ENCODE results near the gene ST7. TPM values are rescaled to one million over a fixed set of nuclear protein-coding genes. Genes with fewer than 3 reads are reported as not detected.

The ST7 gene
- total and polyA plus RNA-seq, 7 donors: 5.3 to 37.7 (median 19.0) TPM

GRCh38 chr7:117146059-117146458 is 192.8 kb downstream of the ST7 start:
- intact Hi-C loops (cut with DNase I): no loop called here
- no peaks in the 10 kb centered on the region for H3K9me3 ChIP-seq
- H3K36me3 ChIP-seq: peaks cover 0 to 7% (median 0%) of the 10 kb centered on the region in 4 donors
- H3K27ac ChIP-seq: no peak overlapping the region
- no peak for TF ChIP-seq CTCF (IDR thresholded peaks at IDR 0.05)
- TF ChIP-seq POLR2A (IDR thresholded peaks at IDR 0.05): no peak
- no peak for TF ChIP-seq POLR2AphosphoS5 (IDR thresholded peaks at IDR 0.05)
- no peak for TF ChIP-seq EP300 (IDR thresholded peaks at IDR 0.05)
- no peak for DNase-seq
- H3K4me3 ChIP-seq: no peak overlapping the region
- no peaks in the 10 kb centered on the region for H3K4me1 ChIP-seq
- no peaks in the 10 kb centered on the region for H3K27me3 ChIP-seq
- whole genome bisulfite sequencing, 2 donors: 64 to 82% methylated on average over 1 of the region's 1 CpG

GRCh38 chr7:117146511-117146910 is 193.2 kb downstream of the ST7 start:
- 84 to 94% methylated on average over 3 of the region's 3 CpGs for WGBS, 2 donors
- Histone ChIP-seq H3K27me3 (no peaks in the 10 kb centered on the region), H3K4me1 (peaks cover 0 to 2% (median 0%) of the 10 kb centered on the region in 4 donors), H3K4me3 (no peak overlapping the region), H3K27ac (no peak overlapping the region), H3K36me3 (peaks cover 0 to 7% (median 0%) of the 10 kb centered on the region in 4 donors), H3K9me3 (no peaks in the 10 kb centered on the region)
- intact Hi-C loops (cut with DNase I): no loop called here
- DNase-seq: no peak
- TF ChIP-seq POLR2AphosphoS5 (IDR thresholded peaks at IDR 0.05) (no peak), EP300 (IDR thresholded peaks at IDR 0.05) (no peak), CTCF (IDR thresholded peaks at IDR 0.05) (no peak), POLR2A (IDR thresholded peaks at IDR 0.05) (no peak)

- no peak overlapping the region for H3K27ac ChIP-seq
- H3K9me3 ChIP-seq: no peaks in the 10 kb centered on the region
- WGBS, 2 donors: 91 to 93% methylated on average over 4 of the region's 4 CpGs
- H3K4me1 ChIP-seq: peaks cover 0 to 14% (median 3%) of the 10 kb centered on the region in 4 donors
- DNase-seq: no peak
- H3K36me3 ChIP-seq: no peaks in the 10 kb centered on the region
- TF ChIP-seq EP300 (IDR thresholded peaks at IDR 0.05): no peak
- TF ChIP-seq CTCF (IDR thresholded peaks at IDR 0.05): no peak
- TF ChIP-seq POLR2A (IDR thresholded peaks at IDR 0.05): no peak
- TF ChIP-seq POLR2AphosphoS5 (IDR thresholded peaks at IDR 0.05): no peak
- intact Hi-C loops (cut with DNase I): no loop called here
- H3K27me3 ChIP-seq: no peaks in the 10 kb centered on the region
- no peak overlapping the region for H3K4me3 ChIP-seq
These were observed 195.7 kb downstream of the ST7 start for GRCh38 chr7:117148971-117149370.

GRCh38 chr7:117149692-117150091 is 196.4 kb downstream of the ST7 start:
- TF ChIP-seq POLR2AphosphoS5 (IDR thresholded peaks at IDR 0.05) (no peak), CTCF (IDR thresholded peaks at IDR 0.05) (no peak), EP300 (IDR thresholded peaks at IDR 0.05) (no peak), POLR2A (IDR thresholded peaks at IDR 0.05) (no peak)
- no peak for DNase-seq
- WGBS, 2 donors: 74 to 81% methylated on average over 3 of the region's 3 CpGs
- H3K27me3 ChIP-seq: no peaks in the 10 kb centered on the region
- H3K27ac ChIP-seq: no peak overlapping the region
- no peaks in the 10 kb centered on the region for H3K36me3 ChIP-seq
- H3K4me3 ChIP-seq: no peak overlapping the region
- H3K9me3 ChIP-seq: no peaks in the 10 kb centered on the region
- H3K4me1 ChIP-seq: peaks cover 0 to 14% (median 3%) of the 10 kb centered on the region in 4 donors
- intact Hi-C loops (cut with DNase I): no loop called here

All from sigmoid colon (tissue), 7 donors.